SK-MEL-5 (cell line): ENCODE results near the gene PLEKHO1. TPM values are rescaled to one million over a fixed set of nuclear protein-coding genes. Genes with fewer than 3 reads are reported as not detected.
"Not testable (repeated sequence)": the region's sequence is repeated elsewhere in the genome, so short reads cannot be mapped to it uniquely, and the experiment has no call there.

Experiments used
- DNase-seq: peaks from one replicate; pipeline ENCODE4 v3.0.0-alpha.2; 2016; ENCODE audit warnings: low read depth, low spot score
- in situ Hi-C: cut with HindIII; loops from 2 replicates; pipeline ENCODE4 v1.10.0; 2016; ENCODE audit warnings: low sequenced_read_pairs, high pct_unique_total_duplicates, low pct_unique_long_range_greater_than_20kb
- total RNA-seq: library from RNA; depleted of rRNA; stranded (reverse); fragments of >200 nt; shearing (Covaris generic); gene quantifications from 2 replicates; pipeline ENCODE4 v1.2.3, GENCODE V29; 2014

The PLEKHO1 gene
- total RNA-seq, 1 experiment from 2014 or later: 23.2 TPM

DNA sequence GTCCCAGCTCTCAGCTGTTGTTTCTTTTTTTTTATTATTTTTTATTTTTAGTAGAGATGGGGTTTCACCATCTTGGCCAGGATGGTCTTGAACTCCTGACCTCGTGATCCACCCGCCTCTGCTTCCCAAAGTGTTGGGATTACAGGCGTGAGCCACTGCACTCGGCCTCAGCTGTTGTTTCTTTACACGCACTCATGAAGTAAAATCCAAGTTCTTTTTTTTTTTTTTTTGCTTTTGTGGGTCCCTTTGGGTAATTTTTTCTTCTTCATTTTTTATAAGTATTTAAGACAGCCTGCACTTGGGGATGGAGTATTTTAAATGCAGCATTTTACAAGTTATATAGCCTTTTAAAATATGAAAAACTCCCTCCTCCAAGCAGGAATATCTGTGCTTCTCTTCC lies 3.7 kb upstream of the PLEKHO1 start:
- DNase-seq, in situ Hi-C loops: not testable (repeated sequence)

DNA sequence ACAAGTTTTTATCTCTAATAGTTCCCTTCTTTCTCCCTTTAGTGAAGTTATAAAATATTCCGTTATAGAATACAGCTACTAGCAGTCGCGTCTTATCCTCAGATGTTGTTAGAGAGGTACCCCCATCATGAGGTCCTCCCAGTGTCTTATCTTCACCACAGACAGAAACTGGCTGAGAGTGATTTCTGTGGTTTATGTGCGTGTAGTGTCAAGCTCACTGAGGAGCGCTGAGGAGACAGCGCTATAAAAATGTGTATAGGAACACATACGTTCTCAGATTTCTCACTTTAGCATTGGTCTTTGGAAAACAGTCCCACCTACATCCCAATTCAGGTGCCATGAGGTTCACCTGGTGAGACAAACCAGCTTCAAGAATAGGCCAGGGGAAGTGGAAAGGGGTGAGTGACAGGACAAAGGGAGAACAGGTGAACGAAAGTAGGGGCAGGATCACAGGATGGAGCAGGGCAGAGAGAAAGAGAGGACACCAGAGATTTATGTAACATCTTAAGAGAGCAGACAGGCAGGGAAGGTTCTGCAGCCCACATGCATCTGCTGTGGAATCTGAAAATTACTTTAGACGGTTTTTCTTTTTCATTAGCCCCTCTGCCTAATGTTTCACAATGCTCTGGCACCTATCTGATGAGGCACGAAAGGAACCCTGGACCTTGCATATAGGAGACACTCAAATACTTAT lies 2.7 kb upstream of the PLEKHO1 start:
- in situ Hi-C loops: no loop called here
- DNase-seq: no peak

DNA sequence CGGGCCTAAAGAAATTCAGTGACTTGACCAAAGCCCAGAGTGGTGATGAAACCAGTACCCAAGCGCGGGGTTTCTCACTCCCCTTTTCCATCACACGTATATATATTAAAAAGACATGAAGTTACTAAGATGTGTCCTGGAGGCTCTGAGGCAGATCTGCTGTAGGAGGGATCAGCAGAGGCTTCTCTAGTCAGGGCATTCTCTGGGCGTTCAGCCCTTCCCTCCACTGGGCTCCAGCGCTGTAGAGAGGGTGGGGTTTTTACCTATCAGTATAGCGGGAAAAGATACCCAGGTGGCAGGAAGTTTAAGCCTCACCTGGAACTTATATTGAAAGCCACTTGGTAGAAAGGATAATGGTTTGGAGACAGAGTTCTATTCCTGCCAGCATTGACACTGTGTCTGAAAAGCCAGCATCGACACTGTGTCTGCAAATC lies 862 bp upstream of the PLEKHO1 start:
- in situ Hi-C loops: no loop called here
- DNase-seq: no peak

DNA sequence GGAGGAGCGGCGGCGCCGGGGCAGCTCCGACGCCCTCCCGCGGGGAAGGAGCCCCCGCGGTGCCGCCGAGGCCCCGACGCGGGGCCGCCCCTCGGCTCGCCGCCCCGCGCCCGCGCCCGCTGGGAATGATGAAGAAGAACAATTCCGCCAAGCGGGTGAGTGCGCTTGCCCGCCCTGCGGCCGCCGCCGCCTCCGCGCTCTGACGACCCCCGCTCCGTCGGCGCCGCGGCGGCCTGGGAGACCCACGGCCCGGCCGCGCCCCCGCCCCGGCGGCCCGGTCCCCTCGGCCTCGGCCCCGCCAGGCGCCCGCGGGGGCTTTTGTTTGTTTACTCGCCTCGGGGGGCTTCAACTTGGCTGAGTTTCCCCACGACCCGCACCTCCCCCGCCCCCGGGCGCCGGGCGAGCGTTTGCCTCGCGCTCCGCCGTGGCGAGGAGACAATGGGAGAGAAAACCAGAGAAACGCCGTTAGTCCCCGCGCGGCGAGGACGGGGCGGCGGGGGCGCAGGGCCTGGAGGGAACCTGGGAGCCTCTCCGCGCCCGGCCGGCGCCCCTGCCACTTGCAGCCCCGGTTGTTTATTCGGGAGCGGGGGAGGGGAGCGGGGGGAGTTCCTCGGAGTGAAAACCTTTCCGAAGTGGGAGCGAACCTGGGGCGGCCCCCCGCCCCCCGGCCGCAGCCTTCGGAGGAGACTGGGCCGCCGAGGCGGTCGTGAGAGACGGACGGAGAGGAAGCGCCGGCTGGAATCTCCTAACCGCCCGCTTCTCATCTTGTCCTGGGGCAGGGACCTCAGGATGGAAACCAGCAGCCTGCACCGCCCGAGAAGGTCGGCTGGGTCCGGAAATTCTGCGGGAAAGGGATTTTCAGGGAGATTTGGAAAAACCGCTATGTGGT lies 661 bp downstream of the PLEKHO1 start:
- no peak for DNase-seq
- in situ Hi-C loops: no loop called here

DNA sequence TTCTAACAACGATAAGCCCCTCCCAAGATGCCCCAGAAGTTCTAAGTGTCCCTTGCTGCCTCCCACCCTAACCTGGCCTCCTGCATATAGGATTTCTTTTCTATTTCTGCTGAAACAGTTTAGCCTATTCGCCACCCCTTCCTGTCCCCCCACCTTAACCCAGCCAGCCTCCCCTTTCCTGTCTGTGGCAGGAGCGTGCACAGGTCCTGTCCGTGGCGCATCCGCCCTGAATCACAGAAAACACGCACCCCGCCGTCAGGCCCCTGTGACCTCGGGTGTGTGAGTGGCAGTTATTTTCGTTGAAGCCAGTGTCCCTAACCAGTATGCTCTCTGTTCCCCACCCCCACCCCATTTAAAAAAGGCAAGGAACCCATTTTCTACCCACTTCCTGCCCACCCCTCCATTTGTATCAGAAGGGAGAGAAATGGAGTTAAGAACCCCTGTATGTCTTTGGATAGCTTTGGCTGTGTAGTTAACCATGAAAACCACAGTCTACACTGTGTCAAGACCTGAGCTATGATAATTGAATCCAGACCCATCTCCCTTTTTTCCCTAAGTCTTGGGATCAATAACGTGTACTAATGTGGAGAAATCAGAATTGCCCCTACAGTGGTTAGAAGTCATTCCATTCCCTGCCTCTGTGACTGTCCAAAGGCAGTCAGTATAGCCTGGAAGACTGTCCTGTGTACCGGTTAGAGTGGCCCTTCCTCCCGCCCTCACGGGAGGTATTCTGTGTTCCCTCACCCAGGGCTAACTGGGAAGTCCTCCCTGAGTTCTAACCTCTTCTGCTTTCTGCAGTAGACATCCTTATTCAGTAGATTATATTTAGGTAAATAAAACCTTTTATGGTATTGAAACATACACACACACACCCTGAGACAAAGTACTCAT lies 1.8 kb downstream of the PLEKHO1 start:
- DNase-seq: no peak
- in situ Hi-C loops: no loop called here

DNA sequence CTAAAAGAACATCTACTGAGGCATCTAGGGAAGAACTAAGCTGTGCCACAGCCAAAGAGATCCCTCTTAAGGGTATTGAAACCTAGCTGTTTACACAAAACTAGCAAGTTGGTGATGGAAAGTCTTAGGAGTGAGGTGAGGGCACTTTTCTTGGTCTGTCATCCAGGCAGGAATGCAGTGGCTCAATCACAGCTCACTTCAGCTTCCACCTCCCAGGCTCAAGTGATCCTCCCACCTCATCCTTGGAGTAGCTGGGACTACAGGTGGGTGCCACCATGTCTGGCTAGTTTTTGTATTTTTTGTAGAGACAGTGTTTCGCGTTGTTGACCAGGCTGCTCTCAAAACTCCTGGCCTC lies 2.4 kb downstream of the PLEKHO1 start:
- DNase-seq: no peak

DNA sequence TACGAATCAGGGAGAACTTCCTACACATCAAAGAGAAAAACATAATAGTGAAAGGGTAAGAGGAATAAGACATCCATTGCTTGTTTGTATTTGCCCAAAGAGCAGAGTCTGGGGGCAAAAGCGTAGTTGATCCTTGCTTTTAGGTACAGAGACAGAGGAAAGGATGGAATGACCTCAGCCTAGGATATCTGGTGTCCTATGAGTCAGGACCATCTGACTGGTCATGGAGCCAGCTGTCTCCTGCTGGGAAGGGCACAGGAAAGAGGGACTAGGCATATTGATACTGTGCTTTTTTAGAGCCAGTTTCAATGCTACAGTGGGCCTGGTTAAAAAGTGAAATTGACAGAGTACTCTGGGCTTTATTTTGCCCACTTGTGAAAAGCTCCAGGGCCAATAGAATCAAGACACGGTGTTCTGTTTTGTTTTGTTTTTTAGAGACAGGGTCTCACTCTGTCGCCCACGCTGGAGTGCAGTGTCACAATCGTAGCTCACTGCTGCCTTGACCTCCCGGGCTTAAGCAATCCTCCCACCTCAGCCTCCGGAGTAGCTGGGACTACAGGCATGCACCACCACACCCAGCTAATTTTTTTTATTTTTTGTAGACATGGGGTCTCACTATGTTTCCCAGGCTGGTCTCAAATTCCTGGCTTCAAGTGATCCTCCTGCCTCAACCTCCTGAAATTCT lies 3.2 kb downstream of the PLEKHO1 start:
- in situ Hi-C loops: no loop called here
- peak; percentile 60 for DNase-seq

More for the DNA sequence above, 2.4 kb downstream of the PLEKHO1 start:
- in situ Hi-C loops: no loop called here

DNA sequence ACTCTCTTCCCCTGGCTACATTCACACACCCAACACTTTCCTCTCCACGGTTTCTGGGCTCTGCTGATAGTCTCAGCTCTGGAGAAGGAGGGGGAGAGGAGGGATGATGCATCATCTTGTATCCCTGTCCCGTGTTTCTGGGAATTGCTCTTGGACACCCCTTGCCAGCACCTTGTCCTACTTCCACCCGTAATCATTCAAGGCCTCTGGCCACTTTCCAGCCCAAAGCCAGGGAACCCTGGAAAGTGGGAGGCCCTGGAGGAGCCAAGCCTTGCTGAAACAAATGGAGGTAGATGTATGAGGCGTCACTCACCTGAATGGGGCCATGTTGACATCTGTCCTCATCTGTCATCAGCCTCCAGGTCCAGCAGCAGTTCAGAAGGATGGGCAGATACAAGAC lies 4.4 kb downstream of the PLEKHO1 start:
- in situ Hi-C loops: no loop called here
- no peak for DNase-seq

DNA sequence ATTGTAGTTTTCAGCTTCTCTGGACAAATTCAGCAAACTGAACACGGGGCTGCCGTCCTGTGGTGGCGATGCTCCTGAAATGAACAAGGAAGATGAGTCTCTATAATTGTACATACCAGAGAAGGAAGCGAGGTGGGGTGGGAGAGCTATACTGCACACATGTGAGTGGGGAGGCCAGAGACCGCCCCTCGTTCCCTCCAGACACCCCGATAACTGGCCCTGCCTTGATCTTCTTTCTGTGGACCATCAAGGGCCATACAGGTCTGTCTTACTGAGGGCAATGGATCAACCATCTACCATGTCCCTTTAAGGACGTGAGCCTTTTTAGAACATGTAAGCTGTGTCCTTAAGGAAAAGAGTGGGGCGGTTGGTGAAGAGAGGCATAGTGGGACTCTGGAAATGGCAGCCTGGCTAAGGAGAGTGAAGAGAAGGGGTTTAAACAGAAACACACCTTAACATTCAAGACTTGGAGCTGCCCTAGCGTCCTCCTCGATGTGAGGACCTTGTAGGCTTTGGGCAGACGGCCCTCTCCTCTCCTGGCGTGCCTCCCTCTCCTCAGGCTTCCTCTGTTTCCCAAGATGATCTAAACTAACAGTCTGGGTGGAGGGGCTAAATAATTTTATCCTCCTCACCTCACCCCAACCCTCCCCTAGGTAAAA lies 5.8 kb downstream of the PLEKHO1 start:
- in situ Hi-C loops: no loop called here

DNA sequence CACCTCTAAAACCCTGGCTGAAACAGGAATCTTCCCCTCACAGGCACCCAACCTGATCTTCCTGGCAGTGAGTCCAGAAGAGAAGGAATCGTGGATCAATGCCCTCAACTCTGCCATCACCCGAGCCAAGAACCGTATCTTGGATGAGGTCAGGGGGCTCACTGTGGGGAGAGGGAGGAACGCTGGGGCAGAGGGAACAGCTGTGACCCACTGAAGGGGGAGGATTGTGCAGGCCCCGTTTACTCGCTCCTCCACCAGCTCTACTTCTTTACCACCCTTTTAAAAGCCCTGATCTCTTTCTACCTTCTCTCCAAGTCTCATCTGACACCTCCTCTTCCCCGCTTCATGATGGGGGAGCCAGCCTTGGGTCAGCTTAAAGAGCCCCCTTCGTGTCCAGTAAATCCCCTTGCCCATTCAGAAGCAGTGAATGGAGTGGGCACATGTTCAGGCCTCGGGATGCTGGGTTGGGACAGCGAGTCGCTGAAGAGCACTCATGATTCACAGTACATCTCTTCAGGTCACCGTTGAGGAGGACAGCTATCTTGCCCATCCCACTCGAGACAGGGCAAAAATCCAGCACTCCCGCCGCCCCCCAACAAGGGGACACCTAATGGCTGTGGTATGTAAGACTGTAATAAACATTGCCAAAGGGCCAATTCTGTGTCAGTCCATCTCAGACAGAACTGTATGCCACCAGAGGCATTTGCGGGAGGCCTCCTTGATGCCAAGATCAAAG lies 7.3 kb downstream of the PLEKHO1 start:
- DNase-seq: no peak
- in situ Hi-C loops: no loop called here

More for the DNA sequence above, 5.8 kb downstream of the PLEKHO1 start:
- DNase-seq: no peak

DNA sequence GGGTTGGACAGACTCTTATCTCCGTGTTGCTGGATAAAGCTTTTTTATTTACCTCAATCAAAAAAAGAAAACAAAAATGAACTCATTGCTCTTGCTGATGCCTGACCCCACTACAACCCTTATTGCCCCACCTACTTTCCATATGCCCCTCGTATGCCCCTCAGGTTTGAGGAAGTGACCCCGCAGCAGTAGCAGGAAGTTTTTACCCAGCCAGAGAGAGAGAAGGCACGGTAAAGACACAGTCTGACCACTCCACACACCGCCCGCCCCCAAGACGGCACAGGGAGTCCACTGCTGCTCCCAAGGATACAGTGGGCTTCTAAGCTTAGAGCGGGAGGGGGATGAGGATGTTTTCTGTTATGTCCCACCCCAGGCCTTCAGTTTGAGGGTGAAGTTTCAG lies 9.8 kb downstream of the PLEKHO1 start:
- DNase-seq: no peak
- in situ Hi-C loops: no loop called here

DNA sequence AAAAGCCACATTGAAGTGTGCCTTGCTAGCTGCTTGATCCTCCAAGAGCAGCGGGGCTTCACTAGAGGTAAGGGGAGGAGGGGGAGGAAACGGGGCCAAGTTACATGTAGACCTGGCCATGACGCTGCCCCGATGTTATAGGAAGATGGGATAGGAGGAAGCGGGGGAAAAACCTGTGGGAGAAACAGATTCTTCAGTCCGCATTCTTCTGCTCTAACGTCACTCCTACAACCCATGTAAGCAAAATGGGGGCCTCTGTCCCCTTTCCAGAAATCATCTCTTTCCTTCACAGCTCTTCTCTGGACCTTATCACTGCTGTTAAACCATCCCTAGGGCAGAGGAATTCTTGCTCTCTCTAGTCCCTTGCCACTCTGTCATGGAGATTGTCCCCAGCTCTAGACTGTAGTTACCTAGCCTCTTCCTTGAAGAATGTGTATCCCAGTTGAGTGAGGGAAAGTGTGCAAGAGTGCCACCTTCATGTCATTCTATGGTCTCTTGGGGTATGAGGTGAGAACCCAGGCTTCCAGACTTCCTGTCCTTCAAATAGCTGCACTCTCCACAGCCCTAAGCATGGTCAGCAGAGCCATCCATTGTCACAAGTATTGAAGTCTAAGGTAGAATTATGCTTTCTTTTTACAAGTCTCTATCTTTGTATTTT lies 11.4 kb downstream of the PLEKHO1 start:
- DNase-seq: no peak

DNA sequence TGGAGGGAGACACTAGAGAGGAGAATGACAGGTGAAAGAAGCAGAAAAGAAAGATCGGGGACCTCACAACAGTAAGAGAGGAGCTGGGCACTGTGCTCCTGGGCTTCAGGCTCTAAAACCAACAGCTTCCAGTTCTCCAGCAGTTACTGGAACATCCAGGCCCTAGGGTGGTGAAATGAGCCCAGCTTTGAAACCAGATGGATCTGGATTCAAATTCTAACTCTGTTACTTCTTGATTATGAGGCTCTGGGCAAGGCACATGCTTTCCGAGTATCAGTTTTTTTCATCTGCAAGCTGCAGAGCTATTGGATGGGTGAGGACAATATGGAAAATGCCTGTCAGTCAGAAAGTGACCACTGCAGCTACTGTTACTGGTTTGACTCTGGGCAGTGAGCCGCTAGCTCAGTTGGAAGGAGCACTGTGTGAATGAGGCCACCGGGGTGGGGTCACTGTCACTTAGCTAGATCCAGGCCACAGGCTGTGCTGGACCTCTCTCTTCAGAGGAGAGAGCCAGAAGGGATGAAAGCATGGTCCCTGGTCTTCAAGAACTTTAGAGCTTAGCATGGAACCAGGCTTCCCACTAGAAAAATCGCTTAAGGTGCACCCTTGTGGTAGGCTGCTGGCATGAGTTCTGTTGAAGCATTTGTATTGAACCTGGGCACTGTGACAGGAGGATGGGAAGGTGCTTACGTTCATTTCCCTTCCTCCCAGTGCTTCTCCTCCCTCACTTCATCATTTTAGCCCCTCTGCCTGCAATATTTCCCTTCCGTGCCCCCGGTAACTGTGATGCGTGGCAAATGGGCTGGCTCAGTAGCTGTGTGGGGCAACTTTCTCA lies 12.2 kb downstream of the PLEKHO1 start:
- DNase-seq: no peak
- in situ Hi-C loops: no loop called here

More for the DNA sequence above, 11.4 kb downstream of the PLEKHO1 start:
- in situ Hi-C loops: no loop called here

DNA sequence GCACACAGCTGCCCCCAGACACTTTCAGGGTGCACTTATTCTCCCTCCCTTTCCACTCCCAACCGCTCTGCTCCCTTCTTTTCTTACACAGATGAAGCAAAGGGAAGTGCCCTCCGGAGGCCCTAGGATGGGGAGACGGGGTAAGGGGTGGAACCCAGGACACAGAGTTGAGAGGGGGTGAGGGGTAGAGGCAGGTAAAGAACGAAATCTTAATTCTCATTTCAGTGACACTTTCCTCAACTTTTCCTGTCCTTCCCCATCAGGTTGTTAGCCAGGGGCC lies 12.8 kb downstream of the PLEKHO1 start:
- in situ Hi-C loops: no loop called here
- no peak for DNase-seq

DNA sequence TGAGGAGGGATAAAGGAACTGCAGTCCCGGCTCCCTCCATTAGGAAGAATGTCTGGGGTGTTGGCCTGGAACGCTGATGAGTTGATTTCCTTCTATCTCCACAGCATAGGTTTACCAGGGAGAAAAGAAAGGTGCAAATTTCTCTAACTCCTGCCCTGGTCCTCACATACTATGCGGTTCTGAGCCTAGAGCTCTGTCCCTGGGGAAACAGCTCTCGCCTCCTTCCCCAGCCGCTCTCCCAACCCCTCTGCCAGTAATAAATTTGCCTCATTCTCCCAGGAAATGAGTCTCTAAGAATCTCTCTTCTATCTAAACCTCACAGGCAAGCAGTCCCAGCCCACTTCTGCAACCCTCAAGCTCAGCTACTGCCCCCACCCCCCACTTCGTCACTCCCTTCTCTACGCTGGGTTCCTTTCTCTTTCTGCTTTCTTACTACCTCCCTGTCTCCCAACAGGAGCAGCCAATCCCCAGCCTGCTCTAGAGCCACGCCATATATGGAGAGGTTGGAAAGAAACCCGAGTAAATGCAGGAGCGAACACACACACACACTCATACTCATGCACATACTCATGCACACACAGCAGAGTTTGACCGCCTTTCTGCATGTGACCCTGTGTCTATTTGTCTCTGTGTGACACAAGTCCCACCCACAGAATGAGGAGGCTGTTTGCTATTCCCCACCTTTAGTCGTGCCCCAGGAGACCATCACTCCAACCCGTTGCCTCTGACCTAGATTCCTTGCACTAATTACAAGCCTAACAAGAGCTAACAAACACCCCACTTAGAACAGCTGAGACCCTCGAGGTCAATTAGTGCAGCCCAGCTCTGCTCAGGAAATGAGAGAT lies 13.4 kb downstream of the PLEKHO1 start:
- in situ Hi-C loops: no loop called here
- DNase-seq: no peak
